ENCODE results near the gene SLC35F6. TPM values are rescaled to one million over a fixed set of nuclear protein-coding genes. Genes with fewer than 3 reads are reported as not detected.

Gene SLC35F6
- total and polyA plus RNA-seq, 9 of the 15 experiments (the other 6 are each of a cell fraction or from before 2014, with no cell fraction given): 11.9 to 47.3 (median 22.5) TPM

- Histone ChIP-seq H4K20me1 (replicated peaks; ENCODE audit: control insufficient read depth, insufficient read depth, low read length) (no peaks in the 10 kb centered on the region), H3K27me3 (ENCODE audit: control insufficient read depth in 2 of 2, insufficient read depth in 2 of 2, low read length in 2 of 2) (no peaks in the 10 kb centered on the region), H3K36me3 (ENCODE audit: control insufficient read depth, insufficient read depth, low read length) (no peaks in the 10 kb centered on the region), H3K9ac (ENCODE audit: insufficient read depth in 1 of 2, low read depth in 2 of 2, low read length in 2 of 2) (no peak overlapping the region), H3K9me3 (replicated peaks; ENCODE audit: control insufficient read depth, insufficient read depth, low read depth, low read length) (no peaks in the 10 kb centered on the region), H3K4me3 (no peak overlapping the region), H3K4me1 (replicated peaks in 1 of 2; ENCODE audit: control insufficient read depth in 2 of 2, insufficient read depth in 2 of 2, low read length in 2 of 2) (peaks cover 15 to 36% of the 10 kb centered on the region in 2 experiments), H2AFZ (ENCODE audit: low read depth, low read length) (no peak overlapping the region), H3K4me2 (ENCODE audit: insufficient read depth, low read length) (no peak overlapping the region), H3K79me2 (ENCODE audit: control insufficient read depth, insufficient read depth, low read length) (no peaks in the 10 kb centered on the region), H3K27ac (ENCODE audit: extremely low read depth, low read depth, low read length) (no peak overlapping the region), H3K9me1 (ENCODE audit: control insufficient read depth, insufficient read depth, low read length) (no peaks in the 10 kb centered on the region)
- intact Hi-C loops (cut with micrococcal nuclease): no loop called here
- WGBS (ENCODE audit: insufficient coverage, low coverage, missing lambda C conversion rate): 35% methylated on average over 1 of the region's 1 CpG
- POLR2A ChIA-PET: interaction anchor here (0.8 kb wide), 1 partner anchor 63 kb away, joined by 3 read pairs; no protein-coding TSS in a partner anchor
- CTCF ChIA-PET (ENCODE audit: low intra/inter-chr PET ratio): no interaction called here
- BruUV-seq (replicated peaks): no TSS peak
- ATAC-seq (no peak), FAIRE-seq (peak; percentile 23), DNase-seq (ENCODE audit: extremely low read depth in 1 of 4, low spot score in 3 of 4) (no peak)
- TF ChIP-seq CHD4 (IDR thresholded peaks at IDR 0.05; ENCODE audit: insufficient read depth, insufficient replicate concordance, low read depth, low read length, poor library complexity, severe bottlenecking) (peak; percentile 78), ZBTB9 (CRISPR knock-in tag; IDR thresholded peaks at IDR 0.05) (no peak), ZNF165 (CRISPR knock-in tag; IDR thresholded peaks at IDR 0.05; ENCODE audit: borderline replicate concordance) (no peak), CREB3L1 (IDR thresholded peaks at IDR 0.05; ENCODE audit: borderline replicate concordance, low read depth) (no peak), NFIC (IDR thresholded peaks at IDR 0.05) (0 out of 2 replicates have a peak, but pooled peaks have one; percentile 21), BCOR (IDR thresholded peaks at IDR 0.05) (peak; percentile 98), RBM25 (IDR thresholded peaks at IDR 0.05; ENCODE audit: low read depth, low read length, severe bottlenecking) (peak; percentile 97), KDM1A (IDR thresholded peaks at IDR 0.05) (peak; percentile 87 to 90), CBX3 (IDR thresholded peaks at IDR 0.05; ENCODE audit: borderline replicate concordance in 1 of 2, low read length in 2 of 2) (0 out of 3 replicates have a peak, but pooled peaks of 1 of the 2 experiments have one; percentile 31), PHF20 (IDR thresholded peaks at IDR 0.05; ENCODE audit: partially characterized antibody) (peak; percentile 47), THRAP3 (IDR thresholded peaks at IDR 0.05; ENCODE audit: borderline replicate concordance) (0 out of 2 replicates have a peak, but pooled peaks have one; percentile 53), SREBF2 (CRISPR knock-in tag; IDR thresholded peaks at IDR 0.05) (no peak), ADNP (tag; IDR thresholded peaks at IDR 0.05) (peak; percentile 91), ETV1 (tag; conservative IDR thresholded peaks at IDR 0.05; ENCODE audit: low read depth) (0 out of 2 replicates have a peak, but pooled peaks have one; percentile 13), HDAC2 (IDR thresholded peaks at IDR 0.05) (peak; percentile 80; the same call in 1 of the 2 replicates), SMARCA5 (IDR thresholded peaks at IDR 0.05) (peak; percentile 88; the same call in 1 of the 2 replicates)
- in situ Hi-C loops (cut with MboI): no loop called here
These were observed 41.8 kb upstream of the SLC35F6 start for GRCh38 chr2:26722328-26722727.

Data from K562 (cell line).